AG08396 (cell line): ENCODE data around the gene FAM114A2.
"Not testable (repeated sequence)": the region's sequence is repeated elsewhere in the genome, so short reads cannot be mapped to it uniquely, and the experiment has no call there.

Experiments
- DNase-seq: peaks from one replicate; pipeline ENCODE4 v3.0.0; 2012; ENCODE audit warnings: low spot score, mixed read lengths

Gene FAM114A2

DNA sequence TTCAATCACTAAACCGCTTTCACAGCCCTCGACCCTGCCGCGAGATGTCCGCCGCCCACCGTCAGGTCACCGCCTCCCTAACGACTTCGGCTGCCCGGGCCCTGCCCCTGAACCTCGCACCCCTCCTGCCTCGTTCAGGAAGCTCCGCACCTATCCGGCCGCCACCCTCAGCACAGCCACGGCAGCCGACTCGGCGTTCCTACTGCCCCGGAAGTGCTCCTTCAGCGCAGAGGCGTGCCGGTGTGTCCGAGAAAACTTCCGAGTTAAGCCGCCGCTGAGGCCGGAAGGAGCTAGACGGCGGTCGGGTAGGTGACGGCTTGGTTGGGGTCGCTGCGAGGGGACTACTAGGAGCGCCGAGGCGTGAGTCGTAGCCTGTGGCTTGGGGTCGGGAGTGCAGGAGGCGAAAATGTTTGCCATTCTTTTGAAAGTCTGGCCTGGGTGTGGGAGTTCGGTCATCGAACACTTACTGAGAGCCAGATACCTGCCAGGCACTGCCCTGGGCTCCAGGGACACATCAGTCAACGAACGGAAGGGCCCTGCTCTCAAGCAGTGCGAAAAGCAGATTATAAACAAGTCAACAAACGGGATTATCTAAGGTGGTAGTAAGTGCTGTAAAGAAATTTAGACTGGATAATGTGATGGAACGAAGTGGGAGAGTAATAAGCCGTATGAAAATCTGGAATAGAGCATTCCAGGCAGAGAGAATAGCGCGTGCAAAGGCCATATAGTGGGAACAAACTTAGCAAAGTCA, at the start of gene FAM114A2, which contains the start of gene MFAP3:
TSS of gene FAM114A2 (minus strand) at position 204 of the 751 bp plus-strand sequence. CDS start 3,957 bp downstream, outside the sequence.
TSS of gene MFAP3 (plus strand) at position 261 of the 751 bp plus-strand sequence. CDS start 10,756 bp downstream, outside the sequence.
- DNase-seq = peak; percentile 92

- DNase-seq = no peak
Observed at GRCh38 chr5:154087260-154087659, 48.5 kb upstream of the FAM114A2 start.

GRCh38 chr5:154086641-154087040, 47.9 kb upstream of the FAM114A2 start:
- DNase-seq = no peak

DNA sequence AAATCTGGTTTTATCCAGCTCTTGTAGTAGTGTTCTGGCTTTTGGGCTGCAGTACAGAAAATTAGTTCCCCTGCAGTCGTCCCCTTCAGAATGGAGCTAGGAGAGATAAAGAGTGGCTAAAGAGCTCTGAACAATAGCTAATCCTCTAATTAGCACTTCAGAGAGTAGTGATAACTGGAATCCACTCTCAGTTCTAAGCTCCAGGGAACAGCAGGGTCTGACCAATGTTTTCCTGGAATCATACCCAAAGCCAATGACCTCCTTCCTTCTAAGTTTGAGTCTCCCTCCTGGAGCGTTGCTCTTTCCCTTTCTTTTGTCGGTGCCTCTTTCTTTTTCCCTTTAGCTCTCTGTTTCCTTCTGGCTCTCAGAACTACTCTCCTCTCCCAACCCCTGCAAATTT, 47.4 kb upstream of the FAM114A2 start:
- DNase-seq = no peak

GRCh38 chr5:154084062-154084639, 45.4 kb upstream of the FAM114A2 start:
- no peak for DNase-seq

DNA sequence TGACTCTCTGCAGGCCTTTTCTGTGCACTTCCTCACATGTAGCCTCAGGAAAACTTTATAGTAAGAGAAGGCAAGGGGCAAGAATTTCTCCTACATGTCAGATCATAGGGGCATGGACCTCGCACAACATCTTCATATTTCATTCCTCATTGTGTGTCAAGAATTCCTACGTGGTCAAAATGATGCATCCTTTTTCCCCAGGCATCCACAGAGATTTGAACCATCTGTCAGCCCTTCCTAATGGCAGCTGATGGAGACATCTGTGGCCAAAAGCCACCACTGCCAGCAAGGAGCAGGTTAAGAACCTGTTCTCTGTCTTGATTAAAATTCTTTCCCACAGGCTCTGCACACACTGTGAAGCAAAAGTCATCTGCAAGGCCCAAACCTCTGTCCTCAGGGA, 42.5 kb upstream of the FAM114A2 start:
- no peak for DNase-seq

GRCh38 chr5:154078272-154078671, 39.6 kb upstream of the FAM114A2 start:
- no peak for DNase-seq

DNA sequence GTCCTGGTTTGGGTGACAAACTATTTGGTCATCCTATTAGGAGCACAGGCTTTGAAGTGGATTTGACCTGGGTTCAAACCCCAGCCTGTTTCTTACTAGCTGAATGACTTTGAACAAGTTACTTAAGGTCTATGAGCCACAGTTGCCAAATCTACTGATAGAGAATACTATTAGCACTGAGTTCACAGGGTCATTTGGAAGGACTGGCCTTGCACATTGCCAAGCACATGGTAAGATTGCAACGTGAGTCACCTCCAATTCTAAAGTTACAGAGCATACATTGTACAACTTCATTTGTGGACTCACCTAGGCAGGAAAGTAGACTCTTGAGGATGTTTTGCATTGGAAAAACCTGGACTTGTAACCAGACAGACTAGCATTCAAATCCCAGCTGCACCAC, 39.0 kb upstream of the FAM114A2 start:
- no peak for DNase-seq

DNA sequence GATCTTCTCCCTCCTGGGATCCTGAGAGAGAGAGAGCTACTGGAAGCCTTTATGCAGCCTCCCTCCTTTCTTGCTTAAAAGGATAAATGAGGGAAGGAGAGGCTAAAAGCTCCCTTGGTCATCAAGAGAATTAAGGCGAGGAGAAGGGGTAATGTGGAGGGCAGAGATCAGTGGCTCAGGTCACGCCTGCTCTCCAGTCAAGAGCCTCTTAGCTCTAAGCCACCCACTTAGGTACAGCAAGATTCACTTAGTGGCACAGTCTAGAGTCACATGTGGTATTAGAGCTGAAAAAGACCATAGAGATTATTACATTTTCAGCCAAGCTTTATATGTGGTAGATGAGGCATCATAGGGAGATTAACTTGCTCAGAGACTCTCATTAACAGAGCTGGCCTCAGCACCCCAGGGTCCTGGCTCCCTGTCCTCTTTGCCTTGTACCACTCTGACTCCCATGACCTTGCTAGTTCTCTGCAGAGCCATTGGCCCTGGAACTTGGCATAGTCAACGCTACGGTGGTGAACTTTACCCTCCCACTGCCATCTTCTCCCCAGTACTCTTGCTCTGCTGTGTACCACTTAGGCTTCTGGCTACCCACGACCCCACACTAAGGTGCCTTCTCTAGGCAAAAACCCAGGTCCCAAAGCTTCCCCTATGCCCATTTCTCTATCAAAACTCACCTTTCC, 37.7 kb upstream of the FAM114A2 start:
- DNase-seq = no peak

DNA sequence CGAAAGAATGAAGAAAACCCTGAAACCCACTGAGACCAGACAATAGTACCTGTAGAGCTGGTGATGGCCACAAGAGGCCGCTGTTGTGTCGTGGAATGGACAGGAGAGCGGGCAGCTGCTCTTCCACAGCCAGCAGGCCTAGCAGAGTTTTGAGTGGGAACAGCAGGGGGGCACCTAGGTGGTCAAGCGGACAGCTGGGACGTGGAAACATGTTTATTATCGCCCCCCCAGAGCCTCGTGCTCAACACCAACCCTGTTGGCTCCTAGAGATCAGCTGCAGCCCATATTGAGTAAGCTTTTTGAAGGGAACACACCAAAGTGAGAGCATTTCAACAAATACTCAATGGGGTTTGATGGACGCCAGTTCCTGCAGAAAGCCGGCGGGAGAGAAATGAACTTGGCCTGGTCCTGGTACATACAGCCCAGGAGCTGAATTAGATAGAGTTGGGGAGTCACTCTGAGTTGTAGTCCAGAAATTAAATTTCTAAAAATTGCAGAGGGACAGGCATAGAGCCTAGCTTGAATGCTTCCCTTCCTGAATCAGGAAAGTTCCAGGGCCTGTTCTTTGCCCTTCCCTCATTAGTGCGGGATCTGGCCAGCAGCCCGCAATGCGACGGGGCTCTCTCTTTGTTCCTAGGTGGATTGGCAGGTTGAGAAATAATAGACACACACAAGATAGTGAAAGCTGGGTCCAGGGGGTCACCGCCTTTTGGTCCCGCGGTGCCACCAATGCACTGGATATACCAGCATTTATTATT, 33.9 kb upstream of the FAM114A2 start:
- peak; percentile 84 for DNase-seq

DNA sequence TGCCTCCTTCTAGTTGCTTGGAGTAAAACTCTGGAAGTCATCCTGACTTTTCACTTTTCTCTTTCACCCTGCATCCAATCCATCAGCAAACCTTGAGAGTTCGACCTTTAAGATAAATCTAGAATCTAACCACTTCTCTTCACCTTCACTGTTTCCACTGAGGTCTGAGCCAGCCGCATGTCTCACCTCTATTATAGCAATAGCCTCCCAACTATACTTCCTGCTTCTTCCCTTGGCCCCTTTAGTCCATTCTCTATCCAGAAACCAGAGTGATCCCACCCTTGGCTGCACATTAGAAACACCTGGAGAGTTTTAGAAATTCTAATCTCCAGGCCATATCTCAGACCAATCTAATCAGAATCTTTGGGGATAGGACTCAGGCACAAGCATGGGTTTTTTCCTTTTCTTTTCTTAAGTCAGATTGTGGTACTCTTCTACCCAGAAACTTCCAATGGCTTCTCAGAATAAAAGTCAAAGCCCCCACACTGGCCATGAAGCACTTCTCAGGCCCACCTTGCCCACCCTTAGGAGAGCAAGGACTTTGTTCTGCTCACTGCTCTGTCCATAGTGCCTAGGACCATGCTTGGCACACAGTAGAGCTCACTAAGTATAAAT, 33.2 kb upstream of the FAM114A2 start:
- no peak for DNase-seq

GRCh38 chr5:154069854-154070253, 31.1 kb upstream of the FAM114A2 start:
- not testable (repeated sequence) for DNase-seq

GRCh38 chr5:154065971-154066370, 27.3 kb upstream of the FAM114A2 start:
- DNase-seq = no peak

GRCh38 chr5:154063372-154063771, 24.7 kb upstream of the FAM114A2 start:
- no peak for DNase-seq

- DNase-seq = no peak
Observed at GRCh38 chr5:154060606-154061005, 21.9 kb upstream of the FAM114A2 start.

GRCh38 chr5:154059583-154059982, 20.9 kb upstream of the FAM114A2 start:
- no peak for DNase-seq

DNA sequence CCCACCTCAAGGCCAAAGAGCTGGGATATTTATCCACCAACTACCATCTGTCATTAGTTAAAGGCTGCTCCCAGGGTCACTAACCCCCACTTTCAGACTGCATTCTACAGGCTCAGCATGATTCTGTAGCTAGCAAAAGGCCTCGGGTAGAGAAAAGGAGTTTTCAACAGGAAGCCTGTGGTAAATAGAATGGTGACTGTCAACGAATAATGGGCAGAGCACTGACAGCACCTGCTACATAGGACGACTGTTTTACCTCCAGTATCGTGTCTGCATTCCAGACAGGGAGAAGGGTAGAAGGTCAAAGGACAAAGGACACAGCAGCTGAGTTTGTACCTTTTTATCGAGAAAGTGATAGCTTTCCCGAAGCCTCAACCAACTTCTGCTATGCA, 20.3 kb upstream of the FAM114A2 start:
- DNase-seq = no peak

GRCh38 chr5:154058055-154059038, 19.6 kb upstream of the FAM114A2 start:
- no peak for DNase-seq

- DNase-seq = no peak
Observed at GRCh38 chr5:154055201-154055600, 16.5 kb upstream of the FAM114A2 start.

DNA sequence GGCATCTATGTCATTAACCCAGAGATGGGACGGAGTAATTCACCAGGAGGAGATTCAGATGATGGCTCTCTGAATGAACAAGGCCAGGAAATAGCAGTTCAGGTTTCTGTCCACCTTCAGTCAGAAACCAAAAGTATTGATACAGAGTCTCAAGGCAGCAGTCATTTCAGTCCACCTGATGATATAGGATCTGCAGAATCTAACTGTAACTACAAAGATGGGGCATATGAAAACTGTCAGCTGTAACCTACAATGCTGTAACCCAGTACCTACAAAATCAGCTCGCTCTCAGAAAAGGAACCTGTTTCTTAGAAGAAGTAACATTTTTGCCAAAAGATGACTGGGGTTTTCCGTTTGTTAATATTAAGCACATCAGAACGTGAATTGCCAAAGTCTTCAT, 14.8 kb upstream of the FAM114A2 start:
- no peak for DNase-seq

DNA sequence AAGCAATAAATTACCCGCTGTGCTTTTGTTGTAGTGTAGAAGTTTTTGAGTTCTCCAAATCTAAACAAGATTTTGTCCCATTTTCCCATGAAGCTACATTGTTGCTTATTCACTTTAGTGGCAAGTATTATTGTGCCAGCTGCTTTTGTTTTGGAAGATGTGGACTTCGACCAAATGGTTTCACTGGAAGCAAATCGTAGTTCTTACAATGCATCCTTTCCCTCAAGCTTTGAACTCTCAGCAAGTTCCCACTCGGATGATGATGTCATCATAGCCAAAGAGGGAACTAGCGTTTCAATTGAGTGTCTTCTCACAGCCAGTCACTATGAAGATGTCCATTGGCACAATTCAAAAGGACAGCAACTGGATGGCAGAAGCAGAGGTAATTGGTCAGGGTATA, 10.9 kb upstream of the FAM114A2 start:
- DNase-seq = no peak
